ENCODE data around the gene ANKS1B.
"Not testable (repeated sequence)": the region's sequence is repeated elsewhere in the genome, so short reads cannot be mapped to it uniquely, and the experiment has no call there.

- TF ChIP-seq, protein P1, sequence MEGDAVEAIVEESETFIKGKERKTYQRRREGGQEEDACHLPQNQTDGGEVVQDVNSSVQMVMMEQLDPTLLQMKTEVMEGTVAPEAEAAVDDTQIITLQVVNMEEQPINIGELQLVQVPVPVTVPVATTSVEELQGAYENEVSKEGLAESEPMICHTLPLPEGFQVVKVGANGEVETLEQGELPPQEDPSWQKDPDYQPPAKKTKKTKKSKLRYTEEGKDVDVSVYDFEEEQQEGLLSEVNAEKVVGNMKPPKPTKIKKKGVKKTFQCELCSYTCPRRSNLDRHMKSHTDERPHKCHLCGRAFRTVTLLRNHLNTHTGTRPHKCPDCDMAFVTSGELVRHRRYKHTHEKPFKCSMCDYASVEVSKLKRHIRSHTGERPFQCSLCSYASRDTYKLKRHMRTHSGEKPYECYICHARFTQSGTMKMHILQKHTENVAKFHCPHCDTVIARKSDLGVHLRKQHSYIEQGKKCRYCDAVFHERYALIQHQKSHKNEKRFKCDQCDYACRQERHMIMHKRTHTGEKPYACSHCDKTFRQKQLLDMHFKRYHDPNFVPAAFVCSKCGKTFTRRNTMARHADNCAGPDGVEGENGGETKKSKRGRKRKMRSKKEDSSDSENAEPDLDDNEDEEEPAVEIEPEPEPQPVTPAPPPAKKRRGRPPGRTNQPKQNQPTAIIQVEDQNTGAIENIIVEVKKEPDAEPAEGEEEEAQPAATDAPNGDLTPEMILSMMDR (IDR thresholded peaks at IDR 0.05), result not testable (repeated sequence)
- TF ChIP-seq POLR2A (IDR thresholded peaks at IDR 0.05), result not testable (repeated sequence)
These were observed 186.8 kb downstream of the ANKS1B start for GRCh38 chr12:99797931-99798330.

Measured in Peyer's patch (tissue), 4 donors.